GM18507 (cell line): ENCODE data around the gene ALOX15.
"Not testable (repeated sequence)": the region's sequence is repeated elsewhere in the genome, so short reads cannot be mapped to it uniquely, and the experiment has no call there.

ENCODE experiments used
- DNase-seq: peaks from one replicate; pipeline ENCODE4 v3.0.0; 2011; ENCODE audit warnings: low read depth; ENCODE audit not compliant: insufficient read length; ENCODE audit errors: extremely low spot score
- FAIRE-seq: peaks from 2 replicates; lab custom pipeline; 2011; peaks lifted over from hg19 to GRCh38; lab: Jason Lieb, UNC

Gene ALOX15

GRCh38 chr17:4597975-4598374, 43.5 kb downstream of the ALOX15 start:
- no peak for FAIRE-seq
- DNase-seq, result no peak

DNA sequence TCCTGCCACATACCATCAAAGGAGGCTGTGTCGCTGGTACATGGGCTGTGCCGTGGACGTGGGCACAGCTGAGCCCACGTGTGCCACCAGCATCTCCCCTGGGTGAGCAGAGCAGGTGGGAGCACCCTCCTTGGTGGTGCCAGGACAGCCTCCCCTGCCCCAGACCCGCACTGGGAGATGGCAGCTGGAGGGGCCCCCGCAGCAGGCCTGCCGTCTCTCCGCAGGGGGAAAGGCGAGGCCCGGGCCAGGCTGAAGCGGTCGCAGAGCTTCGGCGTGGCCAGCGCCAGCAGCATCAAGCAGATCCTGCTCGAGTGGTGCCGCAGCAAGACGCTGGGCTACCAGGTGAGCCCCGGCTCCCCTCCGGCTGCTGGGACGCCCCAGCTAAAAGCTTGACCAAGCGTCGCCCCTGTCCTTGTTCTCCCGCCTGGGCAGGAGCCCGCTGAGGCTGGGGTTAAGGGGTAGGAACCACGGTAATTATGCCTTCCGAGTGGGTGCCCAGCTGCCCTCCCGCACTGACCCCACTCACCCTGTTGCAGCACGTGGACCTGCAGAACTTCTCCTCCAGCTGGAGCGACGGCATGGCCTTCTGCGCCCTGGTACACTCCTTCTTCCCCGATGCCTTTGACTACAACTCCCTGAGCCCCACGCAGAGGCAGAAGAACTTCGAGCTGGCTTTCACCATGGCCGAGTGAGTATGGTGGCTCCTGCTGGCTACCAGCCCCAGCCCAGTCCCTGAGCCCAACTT, 44.7 kb downstream of the ALOX15 start:
- DNase-seq (no peak), FAIRE-seq (no peak)

GRCh38 chr17:4595685-4596342, 45.7 kb downstream of the ALOX15 start:
- not testable (repeated sequence) for DNase-seq, FAIRE-seq

GRCh38 chr17:4594931-4595684, 46.4 kb downstream of the ALOX15 start:
- DNase-seq, result no peak
- no peak for FAIRE-seq

DNA sequence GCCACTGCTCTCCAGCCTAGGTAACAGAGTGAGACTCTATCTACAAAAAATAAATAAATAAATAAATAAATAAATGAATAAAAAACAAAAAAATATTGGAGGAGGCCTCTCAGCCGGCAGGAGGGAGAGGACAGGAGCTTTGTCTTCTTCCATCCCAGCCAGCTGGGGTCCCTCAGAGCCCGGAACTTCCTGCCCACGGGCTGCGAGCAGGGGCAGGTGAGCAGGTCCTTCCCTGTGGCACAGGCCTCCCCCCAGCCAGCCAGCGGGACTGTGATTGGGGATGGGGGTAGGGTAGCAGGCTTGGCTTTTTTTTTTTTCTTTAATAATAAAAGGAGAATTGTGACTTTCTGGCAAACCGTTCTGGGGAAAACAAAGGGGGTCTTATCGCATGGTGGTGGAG, 47.1 kb downstream of the ALOX15 start:
- FAIRE-seq (no peak), DNase-seq (no peak)

DNA sequence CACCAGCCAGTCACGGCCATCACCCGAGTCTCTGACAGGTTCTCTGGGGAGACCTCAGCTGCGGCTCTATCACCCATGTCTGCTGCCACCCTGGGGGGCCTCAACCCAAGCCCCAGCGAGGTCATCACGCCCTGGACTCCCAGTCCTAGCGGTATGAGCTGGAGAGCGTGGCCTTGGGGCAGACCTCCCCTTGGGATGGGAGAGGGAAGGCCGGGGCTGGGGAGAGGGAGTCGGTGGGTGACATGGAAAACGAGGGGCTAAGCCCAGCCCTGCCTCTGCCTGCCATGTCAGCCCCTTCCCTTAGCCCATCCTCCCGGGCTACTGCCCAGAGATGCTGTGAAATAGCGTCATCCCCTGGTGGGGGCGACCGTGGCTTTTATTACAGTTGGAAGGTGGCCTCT, 48.5 kb downstream of the ALOX15 start:
- DNase-seq (no peak), FAIRE-seq (no peak)

- FAIRE-seq, result no peak
- no peak for DNase-seq
Measured at GRCh38 chr17:4592240-4593005, 49.1 kb downstream of the ALOX15 start.

DNA sequence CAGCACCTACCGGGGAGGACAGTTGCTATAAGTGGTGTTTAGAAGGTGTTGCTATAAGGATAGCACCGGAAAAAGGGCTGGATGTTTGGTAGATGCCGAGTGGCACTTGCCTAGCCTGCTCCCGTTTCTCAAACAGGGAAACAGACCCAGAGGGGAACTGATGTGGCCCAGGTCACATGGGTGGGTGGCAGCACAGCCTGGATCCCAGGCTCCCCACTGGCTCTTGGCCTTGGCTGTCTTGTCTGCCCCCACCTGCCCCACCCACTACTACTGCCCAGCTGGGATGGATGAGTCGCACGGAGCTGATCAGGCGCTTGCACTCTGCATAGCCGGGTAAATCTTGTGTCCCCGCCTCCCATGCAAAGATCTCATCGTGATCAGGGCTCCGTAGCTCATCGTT, 49.9 kb downstream of the ALOX15 start:
- FAIRE-seq (no peak), DNase-seq (no peak)

- DNase-seq, result no peak
- no peak for FAIRE-seq
Measured at GRCh38 chr17:4590981-4591453, 50.5 kb downstream of the ALOX15 start.

GRCh38 chr17:4590042-4590441, 51.4 kb downstream of the ALOX15 start:
- DNase-seq, FAIRE-seq: not testable (repeated sequence)

- FAIRE-seq, result no peak
Measured at GRCh38 chr17:4588898-4589625, 52.4 kb downstream of the ALOX15 start.

DNA sequence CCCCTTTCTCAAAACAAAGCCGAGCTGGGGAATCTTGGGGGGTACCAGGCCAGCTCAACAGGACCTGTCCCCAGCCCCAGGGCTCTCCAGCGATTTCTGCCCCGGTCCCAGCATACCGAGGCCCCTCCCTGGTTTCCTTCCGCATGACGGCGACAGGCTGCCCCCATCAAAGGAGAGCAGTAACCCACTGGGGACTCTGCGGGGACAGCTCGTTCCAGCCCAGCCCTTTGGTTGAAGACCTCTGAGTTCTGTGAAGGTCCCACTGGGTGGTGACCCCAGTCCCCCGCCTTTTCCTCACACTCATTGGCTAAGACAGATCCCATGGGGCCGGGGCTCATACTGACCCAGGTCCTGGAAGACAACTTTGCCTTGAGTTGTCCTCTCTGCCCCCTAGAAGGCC, 53.1 kb downstream of the ALOX15 start:
- DNase-seq (no peak), FAIRE-seq (no peak)

More at GRCh38 chr17:4588898-4589625, 52.4 kb downstream of the ALOX15 start:
- no peak for DNase-seq

DNA sequence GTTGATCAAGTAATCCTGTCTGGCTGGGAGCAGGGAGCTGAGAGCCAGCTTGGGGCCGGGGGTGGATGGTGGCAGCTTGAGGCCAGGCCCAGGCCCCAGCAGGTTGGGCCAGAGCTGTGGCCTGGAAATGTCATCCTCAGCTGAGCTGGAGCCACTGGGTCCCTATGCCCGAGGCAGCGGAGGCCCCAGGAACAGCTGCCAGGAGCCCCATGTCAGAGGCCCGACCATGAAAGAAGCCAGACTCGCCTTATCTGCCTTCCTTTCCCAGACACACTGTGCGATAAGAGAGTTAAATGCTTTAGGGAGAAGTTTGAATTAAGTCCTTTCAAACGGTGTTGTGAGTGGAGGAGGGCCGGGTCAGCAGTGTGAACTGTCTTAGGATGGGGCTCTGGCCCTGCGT, 53.7 kb downstream of the ALOX15 start:
- DNase-seq, result no peak
- no peak for FAIRE-seq

- FAIRE-seq (no peak), DNase-seq (no peak)
Measured at GRCh38 chr17:4587195-4587594, 54.3 kb downstream of the ALOX15 start.

DNA sequence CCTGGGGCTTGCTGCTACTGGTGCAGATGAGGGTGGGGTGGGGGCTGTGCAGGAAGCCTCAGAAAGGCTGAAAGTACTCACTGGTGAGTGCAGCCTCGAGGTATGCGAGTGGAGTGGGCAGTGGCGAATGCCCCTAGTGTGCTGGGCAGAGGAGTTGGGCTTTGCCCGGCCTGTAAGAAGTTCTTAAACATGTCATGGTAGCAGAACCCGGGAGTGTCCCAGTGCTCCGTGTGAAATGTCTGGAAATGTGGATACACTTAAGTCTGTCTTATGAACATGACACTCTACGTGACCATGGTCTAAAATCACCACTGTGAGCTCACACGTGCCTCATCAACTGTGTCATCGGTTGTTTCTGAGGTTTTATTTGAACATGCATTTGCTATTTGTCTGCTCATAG, 55.4 kb downstream of the ALOX15 start:
- FAIRE-seq (no peak), DNase-seq (no peak)

- DNase-seq, result no peak
- FAIRE-seq, result no peak
Measured at GRCh38 chr17:4585638-4585994, 55.9 kb downstream of the ALOX15 start.

DNA sequence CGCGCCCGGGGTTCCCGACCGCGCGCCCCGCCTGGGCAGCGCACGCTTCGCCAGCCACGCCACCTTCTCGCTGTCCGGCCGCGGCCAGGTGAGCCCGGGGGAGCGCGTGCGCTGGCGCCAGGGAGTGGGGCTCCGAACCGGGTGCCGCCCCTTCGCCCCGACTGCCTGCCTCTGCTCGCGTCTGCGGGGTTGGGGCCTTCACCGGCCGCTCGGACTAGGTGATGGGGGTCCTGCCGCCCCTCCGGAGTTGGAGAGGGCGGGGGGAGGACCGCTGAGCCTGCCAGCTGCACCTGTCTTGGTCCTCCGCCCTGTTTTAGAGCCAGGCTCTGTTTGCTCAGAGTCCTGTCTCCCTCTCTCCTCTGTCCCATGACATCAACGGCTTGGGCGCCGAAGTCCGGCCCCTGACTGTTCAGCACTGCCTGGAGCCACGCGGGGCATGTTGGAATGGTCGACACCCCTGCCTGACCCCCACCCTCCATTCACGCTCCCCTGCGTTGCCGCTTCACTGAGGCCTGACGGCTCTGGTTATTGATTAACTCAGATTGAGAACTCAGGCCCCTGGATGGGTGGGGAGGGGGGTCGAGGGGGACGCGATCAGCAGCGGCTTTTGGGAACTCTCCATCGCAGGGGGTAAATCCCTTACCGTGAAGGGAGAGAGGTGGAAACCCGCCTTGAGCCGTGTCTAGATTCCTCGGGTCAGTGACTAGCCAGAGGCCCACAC, 56.4 kb downstream of the ALOX15 start:
- DNase-seq, result no peak
- FAIRE-seq, result no peak

DNA sequence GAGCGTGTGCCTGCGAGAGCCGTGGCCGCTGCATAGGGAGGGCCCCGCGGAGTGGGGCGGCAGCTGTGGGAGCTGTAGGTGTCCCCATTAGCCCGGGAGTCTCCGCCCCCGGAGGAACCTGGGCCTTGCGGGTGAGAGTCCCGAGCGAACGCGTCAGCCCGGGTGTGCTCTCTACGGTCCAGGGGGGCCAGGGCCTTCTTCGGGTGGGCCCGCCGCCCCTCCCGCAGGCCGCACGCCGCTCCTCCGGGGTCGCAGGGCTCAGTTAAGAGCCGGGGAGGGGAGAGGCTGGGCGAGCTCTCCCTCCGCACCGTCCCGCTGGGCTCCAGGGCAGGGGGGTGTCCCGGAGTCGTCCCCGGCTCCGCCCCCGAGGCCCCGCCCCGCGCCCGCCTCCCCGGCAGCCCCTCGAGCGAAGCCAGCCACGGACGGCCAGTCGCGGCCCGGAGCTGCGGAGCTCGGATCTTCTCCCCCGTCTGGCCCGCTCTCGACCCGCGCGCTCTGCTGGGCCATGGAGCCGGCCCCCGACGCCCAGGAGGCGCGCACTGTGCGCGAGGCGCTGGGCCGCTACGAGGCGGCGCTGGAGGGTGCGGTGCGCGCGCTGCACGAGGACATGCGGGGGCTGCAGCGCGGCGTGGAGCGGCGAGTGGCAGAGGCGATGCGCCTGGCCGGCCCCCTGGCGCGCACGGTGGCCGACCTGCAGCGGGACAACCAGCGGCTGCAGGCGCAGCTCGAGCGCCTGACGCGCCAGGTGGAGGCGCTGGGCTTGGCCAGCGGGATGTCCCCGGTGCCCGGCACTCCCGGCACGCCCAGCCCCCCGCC, 57.2 kb downstream of the ALOX15 start, which contains the start of gene SMTNL2:
Gene SMTNL2 (plus strand): TSS at position 429 of the 816 bp plus-strand sequence. CDS start 77 bp downstream, at position 506.
- FAIRE-seq, result no peak
- no peak for DNase-seq
